Transverse colon (tissue), 3 donors: ENCODE measurements around the gene SMG1.

ENCODE experiments used
- CTCF ChIP-seq, 5 experiments: fragments of 200-600 bp in 3 of 5; fragments of 450-650 bp in 2 of 5; sonication (generic) in 3 of 5; IDR thresholded peaks; 1 replicate in 2 of 5; 2 replicates in 3 of 5; pipeline ENCODE4 v1.5.1; 2016 to 2017; ENCODE audit warnings: antibody characterized with exemption in 5 of 5, inconsistent platforms in 3 of 5, mild to moderate bottlenecking in 2 of 5, moderate library complexity in 1 of 5
- POLR2A ChIP-seq: fragments of 450-650 bp; IDR thresholded peaks from one replicate; pipeline ENCODE4 v1.6.1; 2016; ENCODE audit warnings: antibody characterized with exemption, mild to moderate bottlenecking, moderate library complexity

GRCh38 chr16:18788828-18789514 is 137.2 kb downstream of the SMG1 start:
- TF ChIP-seq CTCF (IDR thresholded peaks at IDR 0.05): no peak
- no peak for TF ChIP-seq POLR2A
